CD4-positive, alpha-beta T cell treated with Interleukin-4 for 1 hour (primary cell): Measurements from ENCODE around the gene ADGRA3.

Experiments
- DNase-seq, 2 donors: peaks; one replicate each; pipeline ENCODE4 v3.0.0-alpha.2; 2020 to 2022

Gene ADGRA3

GRCh38 chr4:22515888-22516541 is at the start of gene ADGRA3:
Gene ADGRA3 (minus strand): TSS chr4:22516066. CDS start chr4:22515784, 282 bp downstream.
- DNase-seq, result peak in 1 of 2 donors; percentile 19

GRCh38 chr4:22556495-22556894 is 40.6 kb upstream of the ADGRA3 start:
- no peak for DNase-seq

- DNase-seq, result no peak
Measured at GRCh38 chr4:22554670-22555069, 38.8 kb upstream of the ADGRA3 start.

GRCh38 chr4:22553560-22553959 is 37.7 kb upstream of the ADGRA3 start:
- DNase-seq, result no peak

GRCh38 chr4:22552812-22553211 is 36.9 kb upstream of the ADGRA3 start:
- no peak for DNase-seq

GRCh38 chr4:22551550-22551949 is 35.7 kb upstream of the ADGRA3 start:
- no peak for DNase-seq

GRCh38 chr4:22546299-22546698 is 30.4 kb upstream of the ADGRA3 start:
- DNase-seq, result no peak

- DNase-seq, result no peak
Measured at GRCh38 chr4:22539251-22539650, 23.4 kb upstream of the ADGRA3 start.

- no peak for DNase-seq
Measured at GRCh38 chr4:22537864-22538263, 22.0 kb upstream of the ADGRA3 start.

GRCh38 chr4:22534374-22534773 is 18.5 kb upstream of the ADGRA3 start:
- no peak for DNase-seq

- DNase-seq, result no peak
Measured at GRCh38 chr4:22532896-22533295, 17.0 kb upstream of the ADGRA3 start.

GRCh38 chr4:22532117-22532516 is 16.3 kb upstream of the ADGRA3 start:
- no peak for DNase-seq

- DNase-seq, result no peak
Measured at GRCh38 chr4:22531311-22532019, 15.6 kb upstream of the ADGRA3 start.

GRCh38 chr4:22524895-22525294 is 9.0 kb upstream of the ADGRA3 start:
- DNase-seq, result no peak

GRCh38 chr4:22522706-22523501 is 7.0 kb upstream of the ADGRA3 start:
- no peak for DNase-seq

GRCh38 chr4:22522206-22522605 is 6.3 kb upstream of the ADGRA3 start:
- no peak for DNase-seq

GRCh38 chr4:22521240-22521639 is 5.4 kb upstream of the ADGRA3 start:
- DNase-seq, result no peak

- DNase-seq, result no peak
Measured at GRCh38 chr4:22515145-22515887, 550 bp downstream of the ADGRA3 start.

GRCh38 chr4:22514481-22514880 is 1.4 kb downstream of the ADGRA3 start:
- DNase-seq, result no peak

- DNase-seq, result no peak
Measured at GRCh38 chr4:22514001-22514400, 1.9 kb downstream of the ADGRA3 start.

GRCh38 chr4:22512306-22512705 is 3.6 kb downstream of the ADGRA3 start:
- DNase-seq, result no peak

GRCh38 chr4:22510750-22511149 is 5.1 kb downstream of the ADGRA3 start:
- DNase-seq, result no peak

- DNase-seq, result no peak
Measured at GRCh38 chr4:22508376-22508775, 7.5 kb downstream of the ADGRA3 start.
